Tibial artery (tissue), 4 donors: ENCODE results near the gene RPTOR.

Source experiments
- DNase-seq, 2 donors: peaks; one replicate each; pipeline ENCODE4 v3.0.0-alpha.2; 2019
- H3K27ac ChIP-seq, 2 donors: fragments of 200-600 bp; sonication (generic) in 1 of 2; 1 replicate in 1 of 2; 2 replicates in 1 of 2; pipeline ENCODE4 v1.5.1; 2018 to 2019; ENCODE audit warnings: mild to moderate bottlenecking in 1 of 2
- H3K27me3 ChIP-seq, 2 donors: fragments of 200-600 bp; sonication (generic) in 1 of 2; one replicate each; pipeline versions ENCODE4 v1.5.1 to v1.6.0; 2016 to 2019
- H3K36me3 ChIP-seq, 3 donors: fragments of 200-600 bp; sonication (generic) in 2 of 3; one replicate each; pipeline ENCODE4 v1.5.1; 2016 to 2019; ENCODE audit warnings: mild to moderate bottlenecking in 2 of 3
- H3K4me1 ChIP-seq, 4 donors: fragments of 200-600 bp; sonication (generic) in 2 of 4; 1 replicate in 3 of 4; 2 replicates in 1 of 4; pipeline ENCODE4 v1.5.1; 2016 to 2019
- H3K4me3 ChIP-seq, 2 donors: fragments of 200-600 bp; sonication (generic) in 1 of 2; 1 replicate in 1 of 2; 2 replicates in 1 of 2; pipeline ENCODE4 v1.5.1; 2018 to 2019; ENCODE audit warnings: mild to moderate bottlenecking in 2 of 2
- H3K9me3 ChIP-seq, 3 donors: fragments of 200-600 bp; sonication (generic) in 1 of 3; one replicate each; pipeline ENCODE4 v1.5.1; 2016 to 2019
- intact Hi-C: fragments of 100-400 bp; cut with DNase I; formaldehyde crosslinking; loops from one replicate; pipeline ENCODE4 v1.15.0; 2023; ENCODE audit warnings: low total_unique reads
- TF ChIP-seq, protein P1 (sequence below), 2 experiments: fragments of 200-600 bp in 1 of 2; fragments of 450-650 bp in 1 of 2; IDR thresholded peaks; one replicate each; pipeline ENCODE4 v1.5.1; 2017 to 2019; ENCODE audit warnings: antibody characterized with exemption in 2 of 2, mild to moderate bottlenecking in 1 of 2, moderate library complexity in 1 of 2

The RPTOR gene

DNA sequence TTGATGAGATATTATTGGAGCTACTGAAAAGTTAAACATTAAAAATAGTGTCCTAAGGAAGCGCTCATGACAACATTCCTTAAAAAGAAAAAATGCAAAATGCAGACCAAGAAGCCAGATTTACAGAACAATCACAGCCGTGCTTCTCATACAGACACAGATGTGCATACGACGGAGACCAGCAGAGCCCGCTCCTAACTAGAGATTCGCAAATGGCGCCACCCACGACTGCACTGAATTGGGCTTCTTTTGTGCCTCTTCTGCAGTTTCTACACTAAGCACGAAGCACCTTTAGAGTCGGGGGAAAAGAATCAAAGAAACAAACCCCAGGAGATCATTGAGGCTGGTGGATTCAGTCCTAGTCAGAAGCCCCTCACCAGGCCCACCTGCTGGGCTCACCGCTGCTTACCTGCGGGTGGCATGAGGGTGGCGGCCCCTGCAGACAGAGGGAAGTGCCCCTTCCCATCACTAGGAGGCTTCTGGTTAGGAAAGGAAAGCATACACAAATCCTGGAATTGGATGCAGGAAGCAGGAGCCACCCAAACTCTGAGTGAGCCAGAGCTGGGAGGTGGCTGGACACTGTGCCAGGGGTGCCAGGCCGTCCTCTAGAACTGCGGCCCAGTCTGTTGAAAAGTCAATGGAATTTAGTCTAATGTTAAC is 382.1 kb downstream of the RPTOR start:
- H3K4me1 ChIP-seq, result peaks cover 0 to 28% (median 14%) of the 10 kb centered on the region in 4 donors
- peak in 1 of 2 donors; percentile 62 for DNase-seq
- no peaks in the 10 kb centered on the region for H3K27me3 ChIP-seq
- H3K9me3 ChIP-seq, result no peaks in the 10 kb centered on the region
- TF ChIP-seq, protein P1, sequence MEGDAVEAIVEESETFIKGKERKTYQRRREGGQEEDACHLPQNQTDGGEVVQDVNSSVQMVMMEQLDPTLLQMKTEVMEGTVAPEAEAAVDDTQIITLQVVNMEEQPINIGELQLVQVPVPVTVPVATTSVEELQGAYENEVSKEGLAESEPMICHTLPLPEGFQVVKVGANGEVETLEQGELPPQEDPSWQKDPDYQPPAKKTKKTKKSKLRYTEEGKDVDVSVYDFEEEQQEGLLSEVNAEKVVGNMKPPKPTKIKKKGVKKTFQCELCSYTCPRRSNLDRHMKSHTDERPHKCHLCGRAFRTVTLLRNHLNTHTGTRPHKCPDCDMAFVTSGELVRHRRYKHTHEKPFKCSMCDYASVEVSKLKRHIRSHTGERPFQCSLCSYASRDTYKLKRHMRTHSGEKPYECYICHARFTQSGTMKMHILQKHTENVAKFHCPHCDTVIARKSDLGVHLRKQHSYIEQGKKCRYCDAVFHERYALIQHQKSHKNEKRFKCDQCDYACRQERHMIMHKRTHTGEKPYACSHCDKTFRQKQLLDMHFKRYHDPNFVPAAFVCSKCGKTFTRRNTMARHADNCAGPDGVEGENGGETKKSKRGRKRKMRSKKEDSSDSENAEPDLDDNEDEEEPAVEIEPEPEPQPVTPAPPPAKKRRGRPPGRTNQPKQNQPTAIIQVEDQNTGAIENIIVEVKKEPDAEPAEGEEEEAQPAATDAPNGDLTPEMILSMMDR (IDR thresholded peaks at IDR 0.05), result no peak
- peak overlapping the region in 1 of 2 donors; percentile 16 for H3K27ac ChIP-seq
- H3K36me3 ChIP-seq, result peaks cover 11 to 55% (median 39%) of the 10 kb centered on the region in 3 donors
- H3K4me3 ChIP-seq, result no peak overlapping the region
- intact Hi-C loops, result no loop called here

DNA sequence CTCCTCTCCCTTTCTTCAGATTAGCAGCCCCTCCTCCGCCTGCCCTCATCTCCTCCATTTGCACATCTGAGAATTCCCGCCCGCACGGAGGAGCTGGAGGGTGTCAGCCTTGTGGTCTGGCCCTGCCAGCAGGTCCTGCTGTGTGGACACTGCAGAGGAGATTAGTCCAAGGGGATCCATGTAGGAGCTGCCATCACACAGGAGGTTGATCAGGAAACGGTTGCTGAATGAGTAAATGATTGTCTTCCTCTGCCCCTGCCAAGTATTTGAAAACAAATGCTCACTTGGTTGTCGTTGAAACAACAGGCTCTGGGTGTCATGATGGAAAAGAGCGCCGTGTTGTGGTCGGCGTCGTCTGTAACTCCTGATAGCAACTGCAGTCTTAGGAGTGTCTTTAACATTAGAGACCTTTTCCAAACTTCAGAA is 383.2 kb downstream of the RPTOR start:
- Histone ChIP-seq H3K36me3 (peaks cover 11 to 52% (median 33%) of the 10 kb centered on the region in 3 donors), H3K4me1 (peaks cover 0 to 29% (median 13%) of the 10 kb centered on the region in 4 donors), H3K9me3 (no peaks in the 10 kb centered on the region), H3K4me3 (no peak overlapping the region), H3K27ac (peak overlapping the region in 1 of 2 donors; percentile 16), H3K27me3 (no peaks in the 10 kb centered on the region)
- peak in 1 of 2 donors; percentile 48 for DNase-seq
- intact Hi-C loops, result no loop called here
- TF ChIP-seq, protein P1 (IDR thresholded peaks at IDR 0.05), result no peak

DNA sequence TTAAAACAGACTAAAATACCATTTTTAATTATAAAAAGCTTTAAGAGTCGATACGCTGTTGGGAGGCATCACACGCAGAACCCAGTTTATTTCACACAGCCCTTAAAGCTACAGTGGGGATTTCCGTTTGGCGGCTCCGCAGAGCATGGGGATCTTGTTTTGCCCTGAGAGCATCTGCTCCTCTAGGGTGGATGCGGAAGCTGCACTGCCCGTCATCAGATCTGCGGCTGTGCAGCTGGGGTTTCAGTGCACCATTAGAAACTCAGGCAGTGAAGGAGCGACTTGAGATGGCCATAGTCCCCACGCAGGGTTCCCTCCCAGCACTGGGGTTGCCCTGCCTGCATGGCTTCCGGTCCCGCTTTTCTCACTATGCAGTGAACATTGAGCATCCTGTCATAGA is 384.8 kb downstream of the RPTOR start:
- Histone ChIP-seq H3K27me3 (no peaks in the 10 kb centered on the region), H3K4me1 (peaks cover 0 to 29% (median 13%) of the 10 kb centered on the region in 4 donors), H3K36me3 (peaks cover 11 to 36% (median 17%) of the 10 kb centered on the region in 3 donors), H3K27ac (no peak overlapping the region), H3K4me3 (no peak overlapping the region), H3K9me3 (no peaks in the 10 kb centered on the region)
- intact Hi-C loops, result no loop called here
- peak in 1 of 2 donors; percentile 24 for DNase-seq
- TF ChIP-seq, protein P1 (IDR thresholded peaks at IDR 0.05), result no peak

DNA sequence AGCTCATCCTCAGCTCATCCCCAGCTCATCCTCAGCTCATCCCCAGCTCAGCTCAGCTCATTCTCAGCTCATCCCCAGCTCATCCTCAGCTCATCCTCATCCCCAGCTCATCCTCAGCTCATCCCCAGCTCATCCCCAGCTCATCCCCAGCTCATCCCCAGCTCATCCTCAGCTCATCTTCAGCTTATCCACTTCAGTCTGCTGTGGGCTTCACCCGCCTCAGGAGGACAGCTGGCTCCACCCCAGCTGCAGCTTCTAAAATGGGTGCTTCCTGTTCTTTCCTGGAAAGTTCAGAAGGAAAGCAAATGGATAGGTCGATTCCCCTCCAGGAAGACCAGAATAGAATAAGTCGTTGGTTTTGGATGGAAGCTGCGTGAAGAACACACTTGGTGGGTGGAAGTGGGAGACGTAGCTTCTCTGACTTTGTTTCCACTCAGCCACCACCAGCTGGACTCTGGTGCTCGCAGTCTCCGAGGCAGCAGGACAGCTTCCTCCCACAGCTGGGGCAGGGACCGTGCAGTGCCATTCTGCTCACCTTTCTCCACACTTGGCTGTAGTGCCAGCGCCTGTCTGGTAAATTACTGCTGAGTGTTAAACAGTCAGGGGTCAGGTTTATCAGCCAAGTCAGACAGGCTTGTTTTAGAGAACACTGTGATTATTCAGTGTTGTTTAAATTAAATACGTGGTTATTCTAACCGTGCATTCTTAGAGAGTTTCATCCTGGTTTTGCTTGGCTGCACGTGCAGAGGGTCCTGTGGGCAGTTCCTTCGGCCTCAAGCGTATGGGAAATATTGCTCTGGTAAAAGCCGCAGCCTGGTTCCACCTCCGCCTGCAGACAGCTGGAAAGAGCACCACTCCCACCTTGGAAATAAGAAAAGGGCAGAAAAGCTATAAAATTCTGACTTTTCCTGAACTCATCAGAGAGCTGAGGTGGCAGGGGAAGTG is 386.0 kb downstream of the RPTOR start:
- intact Hi-C loops, result no loop called here
- TF ChIP-seq, protein P1 (IDR thresholded peaks at IDR 0.05), result no peak

DNA sequence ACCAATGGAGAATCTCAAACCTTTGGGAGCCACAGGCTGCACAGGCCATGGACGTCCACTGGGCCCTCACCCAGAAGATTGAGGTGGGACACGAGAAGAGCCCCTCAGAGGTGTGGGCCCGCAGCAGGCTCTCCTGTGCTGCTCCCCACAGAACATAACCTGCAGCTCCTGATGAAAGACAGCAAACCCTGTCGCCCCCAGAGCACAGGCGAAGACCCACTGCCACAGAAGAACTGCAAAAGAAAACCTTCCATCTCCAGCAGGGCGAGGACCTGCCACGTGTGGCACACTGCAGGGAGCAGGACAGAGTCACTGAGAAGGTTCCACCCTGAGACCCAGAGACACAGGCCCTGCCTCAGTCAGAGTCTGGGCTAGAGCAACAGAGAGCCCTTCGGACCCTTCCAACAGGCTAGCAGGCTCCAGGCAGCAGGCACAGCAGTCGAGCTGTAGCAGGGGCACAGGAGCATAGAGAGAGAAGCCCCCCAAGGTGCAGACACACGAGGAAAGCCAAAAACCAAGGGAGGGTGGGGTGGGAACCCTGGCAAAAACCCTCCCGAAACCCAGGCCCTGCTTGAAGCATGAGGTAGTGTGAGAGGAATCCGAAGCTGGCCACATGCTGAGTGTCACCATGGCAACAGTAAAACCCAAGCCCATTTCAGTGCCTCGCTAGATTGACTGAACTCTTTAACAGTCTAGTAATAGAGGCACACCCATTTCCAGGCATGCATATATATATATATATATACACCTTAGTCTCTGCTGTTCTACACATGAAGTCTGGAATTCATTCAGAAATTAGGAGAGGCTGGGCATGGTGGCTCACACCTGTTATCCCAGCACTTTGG is 387.0 kb downstream of the RPTOR start:
- H3K9me3 ChIP-seq, result no peaks in the 10 kb centered on the region
- H3K36me3 ChIP-seq, result peaks cover 0 to 17% (median 0%) of the 10 kb centered on the region in 3 donors
- H3K4me3 ChIP-seq, result no peak overlapping the region
- H3K4me1 ChIP-seq, result peaks cover 0 to 19% (median 12%) of the 10 kb centered on the region in 4 donors
- DNase-seq, result peak in 1 of 2 donors; percentile 60
- H3K27ac ChIP-seq, result no peak overlapping the region
- TF ChIP-seq, protein P1 (IDR thresholded peaks at IDR 0.05), result no peak
- no peaks in the 10 kb centered on the region for H3K27me3 ChIP-seq
- intact Hi-C loops, result no loop called here

More for the DNA sequence above, 386.0 kb downstream of the RPTOR start:
- Histone ChIP-seq H3K27ac (no peak overlapping the region), H3K4me1 (peaks cover 0 to 29% (median 13%) of the 10 kb centered on the region in 4 donors), H3K9me3 (no peaks in the 10 kb centered on the region), H3K27me3 (no peaks in the 10 kb centered on the region), H3K36me3 (peaks cover 1 to 24% (median 6%) of the 10 kb centered on the region in 3 donors), H3K4me3 (no peak overlapping the region)
- DNase-seq, result peak in 1 of 2 donors; percentile 23
